ENCODE measurements around the gene RGS19. TPM values are rescaled to one million over a fixed set of nuclear protein-coding genes. Genes with fewer than 3 reads are reported as not detected.

The RGS19 gene
- polyA plus RNA-seq, 12 donors, result 3.9 to 19.6 (median 5.0) TPM; not detected in 1

- no peak for DNase-seq
Measured at GRCh38 chr20:64065062-64065973, 14.0 kb downstream of the RGS19 start.

GRCh38 chr20:64064145-64064698 is 15.1 kb downstream of the RGS19 start:
- no peak for DNase-seq

GRCh38 chr20:64063389-64064144 is 15.8 kb downstream of the RGS19 start:
- DNase-seq, result no peak

GRCh38 chr20:64062596-64063388 is 16.5 kb downstream of the RGS19 start, which contains the start of gene TCEA2:
TSS of gene TCEA2 (plus strand) at chr20:64063198. CDS start at chr20:64063313, 115 bp downstream.
- peak; percentile 97 for DNase-seq

GRCh38 chr20:64062276-64062595 is 17.1 kb downstream of the RGS19 start:
- DNase-seq, result no peak

GRCh38 chr20:64058536-64058935 is 20.8 kb downstream of the RGS19 start:
- DNase-seq, result no peak

GRCh38 chr20:64057628-64058498 is 21.5 kb downstream of the RGS19 start:
- peak; percentile 56 for DNase-seq

- DNase-seq, result no peak
Measured at GRCh38 chr20:64056889-64057627, 22.3 kb downstream of the RGS19 start.

- DNase-seq, result no peak
Measured at GRCh38 chr20:64056639-64056888, 22.8 kb downstream of the RGS19 start.

- DNase-seq, result no peak
Measured at GRCh38 chr20:64055893-64056638, 23.3 kb downstream of the RGS19 start.

GRCh38 chr20:64055396-64055892 is 23.9 kb downstream of the RGS19 start:
- DNase-seq, result no peak

- DNase-seq, result peak; percentile 50
Measured at GRCh38 chr20:64053841-64054661, 25.3 kb downstream of the RGS19 start.

- DNase-seq, result no peak
Measured at GRCh38 chr20:64052987-64053840, 26.1 kb downstream of the RGS19 start.

GRCh38 chr20:64052326-64052722 is 27.0 kb downstream of the RGS19 start:
- DNase-seq, result no peak

- no peak for DNase-seq
Measured at GRCh38 chr20:64051561-64052325, 27.6 kb downstream of the RGS19 start.

GRCh38 chr20:64051033-64051452 is 28.3 kb downstream of the RGS19 start:
- no peak for DNase-seq

Measured in muscle of arm (tissue), 12 donors.